Stimulated activated naive CD8-positive, alpha-beta T cell treated with anti-CD3 and anti-CD28 coated beads, Interleukin-15, Interleukin-2, amounts not matched to agents 100 ng/mL and 50 ng/mL, for 24 hours (primary cell): ENCODE results near the gene XPOT.
"Not testable (repeated sequence)": the region's sequence is repeated elsewhere in the genome, so short reads cannot be mapped to it uniquely, and the experiment has no call there.

Experiments used
- H3K27ac Mint-ChIP-seq: one replicate; pipeline ENCODE4 v1.8.0; 2021; ENCODE audit warnings: mild to moderate bottlenecking, mixed read lengths
- H3K27me3 Mint-ChIP-seq: one replicate; pipeline ENCODE4 v1.8.0; 2021; ENCODE audit warnings: mixed read lengths
- H3K36me3 Mint-ChIP-seq: one replicate; pipeline ENCODE4 v1.8.0; 2021; ENCODE audit warnings: low read depth, mixed read lengths
- H3K4me1 Mint-ChIP-seq: one replicate; pipeline ENCODE4 v1.8.0; 2021; ENCODE audit warnings: low read depth, mixed read lengths
- H3K4me3 Mint-ChIP-seq: one replicate; pipeline ENCODE4 v1.8.0; 2021; ENCODE audit warnings: mild to moderate bottlenecking, mixed read lengths
- H3K9me3 Mint-ChIP-seq: one replicate; pipeline ENCODE4 v1.8.0; 2021; ENCODE audit warnings: mixed read lengths

The XPOT gene, protein sequence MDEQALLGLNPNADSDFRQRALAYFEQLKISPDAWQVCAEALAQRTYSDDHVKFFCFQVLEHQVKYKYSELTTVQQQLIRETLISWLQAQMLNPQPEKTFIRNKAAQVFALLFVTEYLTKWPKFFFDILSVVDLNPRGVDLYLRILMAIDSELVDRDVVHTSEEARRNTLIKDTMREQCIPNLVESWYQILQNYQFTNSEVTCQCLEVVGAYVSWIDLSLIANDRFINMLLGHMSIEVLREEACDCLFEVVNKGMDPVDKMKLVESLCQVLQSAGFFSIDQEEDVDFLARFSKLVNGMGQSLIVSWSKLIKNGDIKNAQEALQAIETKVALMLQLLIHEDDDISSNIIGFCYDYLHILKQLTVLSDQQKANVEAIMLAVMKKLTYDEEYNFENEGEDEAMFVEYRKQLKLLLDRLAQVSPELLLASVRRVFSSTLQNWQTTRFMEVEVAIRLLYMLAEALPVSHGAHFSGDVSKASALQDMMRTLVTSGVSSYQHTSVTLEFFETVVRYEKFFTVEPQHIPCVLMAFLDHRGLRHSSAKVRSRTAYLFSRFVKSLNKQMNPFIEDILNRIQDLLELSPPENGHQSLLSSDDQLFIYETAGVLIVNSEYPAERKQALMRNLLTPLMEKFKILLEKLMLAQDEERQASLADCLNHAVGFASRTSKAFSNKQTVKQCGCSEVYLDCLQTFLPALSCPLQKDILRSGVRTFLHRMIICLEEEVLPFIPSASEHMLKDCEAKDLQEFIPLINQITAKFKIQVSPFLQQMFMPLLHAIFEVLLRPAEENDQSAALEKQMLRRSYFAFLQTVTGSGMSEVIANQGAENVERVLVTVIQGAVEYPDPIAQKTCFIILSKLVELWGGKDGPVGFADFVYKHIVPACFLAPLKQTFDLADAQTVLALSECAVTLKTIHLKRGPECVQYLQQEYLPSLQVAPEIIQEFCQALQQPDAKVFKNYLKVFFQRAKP

DNA sequence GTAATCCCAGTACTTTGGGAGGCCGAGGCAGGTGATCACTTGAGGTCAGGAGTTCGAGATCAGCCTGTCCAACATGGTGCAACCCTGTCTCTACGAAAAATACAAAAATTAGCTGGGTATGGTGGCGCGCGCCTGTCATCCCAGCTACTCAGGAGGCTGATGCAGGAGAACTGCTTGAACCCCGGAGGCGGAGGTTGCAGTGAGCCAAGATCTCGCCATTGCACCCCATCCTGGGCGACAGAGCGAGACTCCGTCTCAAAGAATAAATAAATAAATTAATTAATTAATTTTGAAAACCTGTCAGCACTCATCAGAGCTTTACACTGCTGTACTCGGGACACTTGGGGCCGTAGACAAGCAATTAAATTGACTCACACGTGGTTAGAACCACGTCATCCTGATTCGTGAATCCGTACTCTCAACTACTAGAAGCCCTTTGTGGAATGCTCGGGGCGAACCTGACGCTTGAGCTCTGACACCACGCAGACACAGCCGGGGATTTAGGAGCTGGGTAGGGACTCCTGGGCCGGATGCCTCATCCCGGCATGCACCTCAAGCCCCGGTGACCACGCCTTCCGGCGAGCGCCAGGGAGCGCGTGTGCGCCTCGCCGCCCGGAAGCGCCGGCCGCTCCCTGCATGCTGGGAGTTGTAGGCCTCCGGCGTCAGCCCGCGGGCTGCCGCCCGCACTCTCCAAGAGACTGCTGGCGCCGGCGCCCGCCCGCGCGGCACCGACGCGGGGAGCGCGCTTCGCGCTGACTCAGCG lies at the start of gene XPOT:
TSS of gene XPOT (plus strand) at position 686 of the 763 bp plus-strand sequence. CDS start 5,644 bp downstream, outside the sequence.
- H3K4me1 Mint-ChIP-seq = peaks cover 28% of the 10 kb centered on the region

DNA sequence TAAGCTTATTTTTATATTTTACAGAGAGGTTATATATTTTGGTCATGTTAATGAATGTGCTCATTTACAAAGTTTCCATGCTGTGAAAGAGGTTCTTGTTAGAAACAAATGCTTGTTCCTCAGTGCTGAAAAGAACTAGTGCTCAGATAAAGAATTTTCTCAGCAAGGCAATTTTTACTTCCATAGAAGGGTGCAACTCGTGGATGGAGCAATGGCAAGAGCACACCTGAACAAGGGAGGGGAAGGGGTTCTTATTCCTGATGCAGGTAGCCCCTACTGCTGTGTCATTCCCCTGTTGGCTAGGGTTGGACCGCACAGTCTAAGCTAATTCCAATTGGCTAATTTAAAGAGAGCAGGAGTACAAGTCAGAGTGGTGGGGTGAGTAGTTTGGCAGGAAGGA lies 48.0 kb upstream of the XPOT start:
- H3K36me3 Mint-ChIP-seq, H3K27me3 Mint-ChIP-seq, H3K9me3 Mint-ChIP-seq, H3K27ac Mint-ChIP-seq, H3K4me1 Mint-ChIP-seq, H3K4me3 Mint-ChIP-seq: not testable (repeated sequence)

More for the DNA sequence above, at the start of gene XPOT:
- Mint-ChIP-seq H3K9me3 (no peaks in the 10 kb centered on the region), H3K4me3 (peak within 1 kb of the TSS; percentile 97), H3K36me3 (peaks cover 26% of the 10 kb centered on the region), H3K27ac (peak within 1 kb of the TSS; percentile 99), H3K27me3 (no peaks in the 10 kb centered on the region)

DNA sequence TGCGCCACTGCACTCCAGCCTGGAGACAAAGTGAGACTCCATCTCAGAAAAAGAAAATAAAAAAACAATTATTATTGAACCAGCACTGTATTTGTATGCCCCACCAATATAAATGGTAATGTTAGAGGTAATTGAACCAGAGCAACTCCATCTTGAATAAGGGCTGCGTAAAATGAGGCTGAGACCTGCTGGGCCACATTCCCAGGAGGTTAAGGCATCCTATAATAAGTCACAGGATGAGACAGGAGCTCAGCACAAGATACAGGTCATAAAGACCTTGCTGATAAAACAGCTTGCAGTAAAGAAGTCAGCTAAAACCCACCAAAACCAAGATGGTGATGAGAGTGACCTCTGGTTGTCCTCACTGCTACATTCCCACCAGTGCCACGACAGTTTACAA lies 43.0 kb upstream of the XPOT start:
- not testable (repeated sequence) for H3K4me3 Mint-ChIP-seq, H3K4me1 Mint-ChIP-seq, H3K27ac Mint-ChIP-seq, H3K9me3 Mint-ChIP-seq, H3K36me3 Mint-ChIP-seq, H3K27me3 Mint-ChIP-seq

DNA sequence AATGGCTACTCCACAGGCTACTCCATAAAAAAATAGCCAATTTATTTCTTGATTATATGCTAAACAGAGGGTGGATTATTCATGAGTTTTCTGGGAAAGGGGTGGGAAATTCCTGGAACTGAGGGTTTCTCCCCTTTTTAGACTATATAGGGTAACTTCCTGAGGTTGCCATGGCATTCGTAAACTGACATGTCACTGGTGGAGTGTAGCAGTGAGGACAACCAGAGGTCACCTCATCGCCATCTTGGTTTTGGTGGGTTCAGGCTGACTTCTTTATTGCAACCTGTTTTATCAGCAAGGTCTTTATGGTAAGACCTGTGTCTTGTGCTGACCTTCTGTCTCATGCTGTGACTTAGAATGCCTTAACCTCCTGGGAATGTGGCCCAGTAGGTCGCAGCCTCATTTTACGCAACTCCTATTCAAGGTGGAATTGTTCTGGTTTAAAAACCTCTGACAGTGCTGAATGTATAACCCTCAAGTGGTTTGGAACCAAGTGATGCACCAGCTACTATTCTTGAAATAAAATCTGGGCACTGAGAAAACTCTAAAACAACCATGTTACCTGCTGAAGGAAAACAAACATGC lies 41.4 kb upstream of the XPOT start:
- Mint-ChIP-seq H3K4me1 (no peaks in the 10 kb centered on the region), H3K27me3 (no peaks in the 10 kb centered on the region), H3K9me3 (no peaks in the 10 kb centered on the region), H3K27ac (no peak overlapping the region), H3K36me3 (no peaks in the 10 kb centered on the region), H3K4me3 (no peak overlapping the region)

DNA sequence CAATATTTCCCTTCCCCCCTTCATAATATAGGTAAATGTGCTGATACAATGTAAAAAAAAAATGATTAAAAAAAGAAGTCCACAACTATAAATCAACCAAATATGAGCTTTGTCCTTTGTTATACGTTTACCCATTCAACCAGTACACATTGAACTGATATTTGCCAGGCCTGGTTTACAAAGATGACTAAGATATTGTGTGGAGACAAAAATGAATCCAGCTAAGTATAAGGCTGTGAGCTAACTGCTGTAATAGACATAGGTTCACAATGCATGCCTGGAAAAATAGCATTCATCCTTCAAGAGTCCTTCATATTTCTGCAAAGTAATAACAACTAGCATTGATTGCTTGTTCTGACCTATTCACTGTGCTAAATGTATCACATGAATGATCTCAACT lies 20.5 kb upstream of the XPOT start:
- peaks cover 27% of the 10 kb centered on the region for H3K4me1 Mint-ChIP-seq
- no peak overlapping the region for H3K27ac Mint-ChIP-seq
- peaks cover 15% of the 10 kb centered on the region for H3K9me3 Mint-ChIP-seq
- H3K36me3 Mint-ChIP-seq = peaks cover 7% of the 10 kb centered on the region
- H3K27me3 Mint-ChIP-seq = no peaks in the 10 kb centered on the region
- no peak overlapping the region for H3K4me3 Mint-ChIP-seq

DNA sequence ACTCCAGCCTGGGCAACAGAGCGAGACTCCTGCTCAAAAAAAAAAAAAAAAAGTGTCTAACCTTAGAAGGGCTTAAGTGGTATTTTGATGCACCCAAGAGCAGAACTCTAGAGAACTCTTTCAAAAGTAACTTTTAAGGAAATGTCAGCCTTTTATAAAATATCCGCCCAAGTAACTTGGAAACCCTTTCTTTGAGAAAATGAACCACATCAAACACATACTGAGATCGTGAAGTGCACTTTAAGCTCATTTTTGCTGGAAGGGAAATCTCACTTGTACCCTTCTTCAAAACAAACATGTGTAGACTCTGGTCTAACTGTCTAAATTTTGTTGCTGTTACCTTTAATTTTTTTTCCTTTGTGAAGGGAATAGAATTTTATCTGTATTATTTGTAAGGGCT lies 19.2 kb upstream of the XPOT start:
- peak overlapping the region; percentile 57 for H3K4me3 Mint-ChIP-seq
- H3K27me3 Mint-ChIP-seq = peaks cover 4% of the 10 kb centered on the region
- H3K36me3 Mint-ChIP-seq = peaks cover 7% of the 10 kb centered on the region
- H3K4me1 Mint-ChIP-seq = peaks cover 27% of the 10 kb centered on the region
- peaks cover 15% of the 10 kb centered on the region for H3K9me3 Mint-ChIP-seq
- H3K27ac Mint-ChIP-seq = peak overlapping the region; percentile 78

DNA sequence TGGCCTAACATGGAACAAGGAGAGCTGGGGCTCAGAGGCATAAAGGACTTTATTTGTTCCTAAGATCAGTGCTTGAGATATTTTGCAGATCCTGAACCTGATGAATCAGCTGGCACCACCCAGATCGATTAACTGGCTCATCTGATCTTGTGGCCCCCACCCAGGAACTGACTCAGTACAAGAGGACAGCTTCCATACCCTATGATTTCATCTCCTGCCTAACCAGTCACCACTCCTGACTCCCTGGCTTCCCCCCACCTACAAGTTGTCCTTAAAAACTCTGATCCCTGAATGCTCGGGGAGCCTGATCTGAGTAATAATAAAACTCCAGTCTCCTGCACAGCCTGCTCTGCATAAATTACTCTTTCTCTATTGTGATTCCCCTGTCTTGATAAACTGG lies 18.7 kb upstream of the XPOT start:
- Mint-ChIP-seq H3K36me3 (peaks cover 3% of the 10 kb centered on the region), H3K4me1 (peaks cover 27% of the 10 kb centered on the region), H3K27ac (peak overlapping the region; percentile 78), H3K9me3 (peaks cover 11% of the 10 kb centered on the region), H3K27me3 (peaks cover 4% of the 10 kb centered on the region), H3K4me3 (peak overlapping the region; percentile 57)

DNA sequence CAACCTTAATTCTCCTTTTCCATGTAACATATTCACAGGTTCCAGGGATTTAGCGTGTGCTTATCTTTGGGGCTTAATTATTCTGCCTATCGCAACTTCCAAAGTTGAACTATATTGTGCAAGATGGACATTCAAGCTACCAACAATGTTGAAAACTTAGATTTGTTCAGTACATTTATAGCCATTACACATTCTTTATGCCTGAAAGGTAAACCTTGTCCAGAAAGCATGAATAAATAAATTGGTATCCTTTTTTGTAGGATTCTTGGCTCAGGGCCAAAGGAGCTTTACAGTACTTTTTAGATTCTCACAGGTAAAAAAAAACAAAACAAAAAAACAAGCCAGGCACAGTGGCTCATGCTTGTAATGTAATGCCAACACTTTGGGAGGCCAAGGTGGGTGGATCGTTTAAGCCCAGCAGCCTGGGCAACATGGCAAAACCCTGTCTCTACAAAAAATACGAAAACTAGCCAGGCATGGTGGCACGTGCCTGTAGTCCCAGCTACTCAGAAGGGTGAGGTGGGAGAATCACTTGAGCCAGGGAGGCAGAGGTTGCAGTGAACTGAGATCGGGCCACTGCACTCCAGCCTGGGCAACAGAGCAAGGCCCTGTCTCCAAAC lies 16.9 kb upstream of the XPOT start:
- H3K4me1 Mint-ChIP-seq = peaks cover 33% of the 10 kb centered on the region

DNA sequence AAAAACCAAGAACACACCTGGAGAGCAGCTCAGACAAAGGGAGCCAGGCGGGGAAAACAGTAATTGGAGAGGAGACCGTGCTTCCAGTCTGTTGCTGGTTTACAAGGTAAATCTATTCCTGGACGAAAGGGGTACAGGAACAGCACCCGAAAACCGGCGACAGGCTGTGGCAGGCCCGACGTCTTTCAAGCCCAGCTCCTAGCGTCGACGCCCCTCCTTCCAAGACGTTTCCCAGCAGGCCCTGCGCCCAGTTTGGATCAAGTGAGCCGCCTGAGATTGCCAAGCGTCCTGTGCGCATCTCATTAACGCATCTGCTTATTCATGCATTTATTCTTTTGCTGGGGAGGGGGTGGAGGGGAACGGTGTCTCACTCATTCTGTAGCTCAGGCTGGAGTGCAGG lies 15.0 kb upstream of the XPOT start:
- Mint-ChIP-seq H3K4me3 (no peak overlapping the region), H3K9me3 (no peaks in the 10 kb centered on the region), H3K36me3 (no peaks in the 10 kb centered on the region), H3K27ac (no peak overlapping the region), H3K4me1 (peaks cover 26% of the 10 kb centered on the region), H3K27me3 (peaks cover 22% of the 10 kb centered on the region)

More for the DNA sequence above, 16.9 kb upstream of the XPOT start:
- Mint-ChIP-seq H3K9me3 (no peaks in the 10 kb centered on the region), H3K4me3 (no peak overlapping the region), H3K36me3 (no peaks in the 10 kb centered on the region), H3K27me3 (peaks cover 18% of the 10 kb centered on the region), H3K27ac (no peak overlapping the region)

DNA sequence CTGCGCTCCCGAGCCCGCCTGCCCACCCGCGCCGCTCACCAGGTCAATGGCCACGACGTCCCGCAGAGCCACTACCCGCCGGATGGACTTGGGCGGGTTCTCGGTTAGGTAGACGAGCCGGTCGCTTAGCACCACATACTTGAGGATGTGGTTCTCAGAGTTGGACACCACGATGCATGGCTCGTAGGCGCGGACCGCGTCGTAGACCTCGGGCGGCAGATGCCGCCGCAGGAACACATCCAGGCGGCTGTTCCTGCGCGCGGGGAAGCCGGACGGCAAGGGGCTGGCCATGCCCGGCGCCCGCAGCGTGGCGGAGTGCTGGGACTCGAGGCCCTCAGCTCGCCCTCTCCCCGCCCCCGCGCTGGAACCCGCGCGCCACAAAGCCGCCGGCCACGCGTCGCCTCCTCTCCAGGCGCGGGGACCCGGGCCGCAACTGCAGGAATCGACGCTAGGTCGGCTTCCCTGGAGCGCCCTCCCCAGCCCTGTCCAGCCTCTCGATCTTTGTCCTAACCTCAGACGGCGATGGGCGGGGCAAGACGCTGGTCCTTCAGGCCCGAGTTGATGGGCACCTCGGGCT lies 13.8 kb upstream of the XPOT start, which contains the start of gene C12orf56:
TSS of gene C12orf56 (minus strand) at position 484 of the 577 bp plus-strand sequence. CDS start at position 291, 193 bp downstream.
- Mint-ChIP-seq H3K27ac (peak within 1 kb of the TSS; percentile 23), H3K27me3 (peaks cover 22% of the 10 kb centered on the region), H3K9me3 (no peaks in the 10 kb centered on the region), H3K4me3 (peak within 1 kb of the TSS; percentile 69), H3K4me1 (peaks cover 14% of the 10 kb centered on the region), H3K36me3 (no peaks in the 10 kb centered on the region)

DNA sequence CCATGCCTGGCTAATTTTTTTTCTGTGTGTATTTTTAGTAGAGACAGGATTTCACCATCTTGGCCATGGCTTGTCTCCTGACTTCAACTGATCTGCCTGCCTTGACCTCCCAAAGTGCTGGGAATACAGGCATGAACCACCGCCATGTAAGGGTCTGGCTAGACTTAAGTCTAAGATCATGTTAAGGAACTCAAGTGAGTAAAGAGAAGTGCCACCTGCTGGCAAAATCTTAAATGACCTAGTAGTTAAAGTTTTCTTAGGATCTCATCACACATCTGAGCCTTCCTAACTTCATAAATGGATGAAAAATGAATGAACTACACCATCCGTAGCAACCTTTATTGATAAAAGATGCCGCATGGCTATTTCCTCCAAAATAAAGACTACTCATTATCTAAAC lies 12.0 kb upstream of the XPOT start:
- H3K4me3 Mint-ChIP-seq = no peak overlapping the region
- H3K27ac Mint-ChIP-seq = no peak overlapping the region
- H3K36me3 Mint-ChIP-seq = no peaks in the 10 kb centered on the region

DNA sequence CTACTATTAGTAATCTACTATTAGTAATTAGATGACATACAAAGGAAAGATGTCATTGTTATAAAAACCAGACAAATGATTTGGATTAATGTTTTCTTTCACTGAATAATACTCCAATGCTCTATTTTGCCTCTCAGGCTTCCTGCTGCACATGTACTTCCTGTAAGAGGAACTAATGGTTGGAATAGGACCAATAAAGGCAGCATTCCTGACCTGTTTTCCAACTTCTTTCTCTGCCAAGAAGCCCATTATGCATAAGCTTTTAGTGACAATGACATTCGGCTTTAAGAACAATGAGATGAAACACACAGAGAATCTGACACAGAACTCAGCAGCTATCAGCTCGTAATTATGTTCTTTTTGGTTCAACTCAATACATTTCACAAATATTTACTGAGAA lies 8.5 kb upstream of the XPOT start:
- Mint-ChIP-seq H3K36me3 (no peaks in the 10 kb centered on the region), H3K27ac (no peak overlapping the region), H3K4me3 (no peak overlapping the region), H3K4me1 (peaks cover 4% of the 10 kb centered on the region), H3K9me3 (no peaks in the 10 kb centered on the region), H3K27me3 (peaks cover 15% of the 10 kb centered on the region)

More for the DNA sequence above, 12.0 kb upstream of the XPOT start:
- H3K27me3 Mint-ChIP-seq = peaks cover 22% of the 10 kb centered on the region
- H3K9me3 Mint-ChIP-seq = no peaks in the 10 kb centered on the region
- peaks cover 7% of the 10 kb centered on the region for H3K4me1 Mint-ChIP-seq

DNA sequence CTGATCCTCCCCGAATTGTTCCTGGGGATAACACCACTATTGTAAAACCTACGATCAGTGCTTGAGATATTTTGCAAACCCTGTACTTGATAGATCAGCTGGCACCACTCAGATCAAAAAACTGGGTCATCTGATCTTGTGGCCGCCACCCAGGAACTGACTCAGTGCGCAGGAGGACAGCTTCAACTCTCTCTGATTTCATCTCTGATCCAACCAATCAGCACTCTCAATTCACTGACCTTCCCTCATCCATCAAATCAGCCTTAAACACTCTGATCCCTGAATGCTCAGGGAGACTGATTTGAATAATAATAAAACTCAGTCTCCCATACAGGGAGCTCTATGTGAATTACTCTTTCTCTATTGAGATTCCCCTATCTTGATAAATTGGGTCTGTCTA lies 4.2 kb upstream of the XPOT start:
- no peak overlapping the region for H3K4me3 Mint-ChIP-seq
- no peak overlapping the region for H3K27ac Mint-ChIP-seq
- H3K4me1 Mint-ChIP-seq = peaks cover 8% of the 10 kb centered on the region

More for the DNA sequence above, 4.2 kb upstream of the XPOT start:
- peaks cover 1% of the 10 kb centered on the region for H3K36me3 Mint-ChIP-seq
- no peaks in the 10 kb centered on the region for H3K9me3 Mint-ChIP-seq
- H3K27me3 Mint-ChIP-seq = no peaks in the 10 kb centered on the region
